DMS114 treated with DMSO at 0.1 percent for 48 hours (cell line): ENCODE results near the gene KRTAP3-1.
"Not testable (repeated sequence)": the region's sequence is repeated elsewhere in the genome, so short reads cannot be mapped to it uniquely, and the experiment has no call there.

ENCODE experiments used
- DNase-seq: peaks from one replicate; lab custom pipeline; 2025; ENCODE audit not compliant: unreplicated experiment; lab: John Stamatoyannopoulos, UW

KRTAP3-1 gene

DNA sequence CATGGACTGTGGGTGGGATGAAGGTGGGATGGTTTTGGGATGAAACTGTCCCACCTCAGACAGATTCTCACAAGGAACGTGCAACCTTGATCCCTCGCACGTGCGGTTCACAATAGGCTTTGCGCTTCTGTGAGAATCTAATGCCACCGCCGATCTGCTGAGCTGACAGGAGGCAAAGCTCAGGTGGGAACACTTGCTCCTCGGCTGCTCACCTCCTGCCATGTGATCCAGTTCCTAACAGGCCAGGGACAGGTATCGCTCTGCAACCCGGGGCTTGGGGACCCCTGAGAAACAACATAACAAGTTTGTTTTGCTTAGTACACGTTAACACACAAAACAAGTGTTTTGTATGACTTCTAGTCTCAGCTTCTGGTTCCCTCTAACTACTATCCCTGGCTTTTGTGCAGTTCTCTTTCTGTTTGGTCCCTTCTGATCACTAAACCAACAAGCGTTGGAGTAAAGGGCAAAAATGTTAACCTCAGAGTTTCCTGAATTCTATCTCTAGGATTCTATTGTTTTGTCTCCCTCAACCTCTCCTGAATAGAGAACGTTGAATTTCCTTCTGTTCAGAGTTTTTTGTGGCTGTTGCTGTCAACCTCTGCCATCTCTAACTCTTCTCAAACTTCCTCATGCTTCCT, 7.8 kb upstream of the KRTAP3-1 start:
- DNase-seq = no peak

DNA sequence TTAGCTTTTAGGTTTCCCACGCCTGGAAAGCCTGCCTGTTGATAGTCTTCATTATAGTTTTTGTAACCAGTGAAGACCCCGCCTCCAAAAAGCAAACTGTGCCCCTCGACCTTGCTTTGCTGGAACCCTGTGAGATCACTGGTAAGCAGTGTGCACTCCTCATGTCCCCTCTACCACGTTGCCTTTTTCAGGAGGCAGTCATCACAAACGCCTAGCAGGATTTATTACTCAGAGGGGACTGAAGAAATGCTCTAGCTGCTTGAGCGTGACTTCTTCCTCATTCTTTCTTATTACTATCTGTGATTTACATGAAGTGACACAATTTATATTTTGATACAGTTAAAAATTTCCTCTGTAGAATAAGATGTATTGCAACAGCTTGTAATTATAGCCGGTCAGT, 6.5 kb upstream of the KRTAP3-1 start:
- DNase-seq = no peak

GRCh38 chr17:41013606-41014005, 4.7 kb upstream of the KRTAP3-1 start:
- no peak for DNase-seq

DNA sequence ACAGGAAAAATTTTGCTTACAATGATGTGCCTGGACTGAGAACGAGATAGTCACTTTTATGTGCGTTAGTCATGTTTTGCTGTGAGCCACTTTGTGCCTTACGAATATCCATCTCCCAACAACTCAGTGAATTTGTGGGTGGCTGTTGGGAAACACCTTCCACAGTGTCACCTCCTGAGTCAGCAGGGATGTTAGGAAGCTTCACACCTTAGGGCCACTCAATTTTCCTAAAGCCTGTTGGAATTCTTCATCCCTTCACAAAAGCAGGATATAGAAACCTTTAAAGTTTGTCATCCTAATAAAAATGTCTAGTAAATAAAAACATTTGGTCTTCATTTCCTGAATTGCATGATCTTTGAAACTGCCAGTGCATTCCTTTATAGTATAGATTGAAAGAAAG, 4.3 kb upstream of the KRTAP3-1 start:
- no peak for DNase-seq

- DNase-seq = no peak
Observed at GRCh38 chr17:41012326-41013120, 3.6 kb upstream of the KRTAP3-1 start.

- DNase-seq = no peak
Observed at GRCh38 chr17:41010441-41010840, 1.5 kb upstream of the KRTAP3-1 start.

DNA sequence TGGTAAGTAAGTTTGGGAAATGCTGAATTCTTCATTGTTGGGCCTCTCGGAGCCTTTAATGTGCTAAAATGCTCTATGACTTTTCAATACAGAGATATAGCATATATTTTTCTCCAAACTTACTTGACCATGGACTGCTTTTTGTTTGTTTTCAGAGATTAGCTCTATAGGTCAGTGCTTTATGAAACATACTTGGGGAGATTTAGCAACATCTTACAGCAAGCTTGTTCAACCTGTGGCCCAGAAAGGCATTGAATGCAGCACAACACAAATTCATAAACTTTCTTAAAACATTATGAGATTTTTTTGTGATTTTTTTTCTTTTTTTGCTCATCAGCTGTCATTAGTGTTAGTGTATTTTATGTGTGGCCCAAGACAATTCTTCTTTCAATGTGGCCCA, 1.0 kb upstream of the KRTAP3-1 start:
- no peak for DNase-seq

DNA sequence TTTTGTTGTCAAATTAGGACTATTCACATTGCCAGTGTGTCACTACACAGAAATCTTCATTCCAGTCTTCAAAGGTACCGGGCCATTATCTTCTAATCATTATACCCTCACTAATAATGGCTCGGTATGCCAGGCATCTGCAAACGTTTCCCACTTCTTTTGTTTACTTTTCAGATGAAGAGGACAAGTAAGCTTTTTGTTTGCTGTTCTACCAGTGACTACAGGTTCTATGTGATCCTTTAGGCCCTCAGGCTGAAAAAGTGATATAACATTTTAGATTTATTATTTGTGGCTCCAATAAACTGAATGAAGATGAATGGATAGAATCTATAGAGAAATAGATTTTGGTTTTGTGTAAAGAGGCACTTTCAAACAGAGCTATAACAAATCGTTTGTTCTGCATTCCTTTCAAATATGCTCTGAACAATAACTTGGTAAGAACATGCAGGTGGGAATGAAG, 403 bp upstream of the KRTAP3-1 start:
- DNase-seq = no peak

DNA sequence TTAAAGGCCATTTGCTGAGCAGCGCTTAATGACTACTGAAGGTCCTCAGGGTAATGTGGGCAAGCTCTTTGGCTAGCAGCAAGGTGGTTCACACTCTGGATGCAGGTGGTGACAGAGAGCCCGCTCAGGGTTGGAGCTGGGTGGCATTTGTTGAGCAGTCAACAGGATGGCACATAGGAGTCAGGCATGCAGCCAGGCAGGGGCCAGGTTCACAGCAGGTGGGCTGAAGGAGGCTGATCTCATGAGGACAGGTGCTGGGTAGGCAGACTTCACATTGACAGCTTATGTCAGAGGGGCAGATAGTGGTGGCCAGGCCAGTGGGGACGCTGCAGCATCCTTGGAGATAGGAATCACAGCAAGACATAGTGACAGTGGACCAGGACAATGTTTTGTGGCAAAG, 4.5 kb downstream of the KRTAP3-1 start:
- DNase-seq = no peak

GRCh38 chr17:41003926-41004325, 5.0 kb downstream of the KRTAP3-1 start:
- no peak for DNase-seq

GRCh38 chr17:41002814-41003213, 6.1 kb downstream of the KRTAP3-1 start:
- DNase-seq = no peak

- DNase-seq = no peak
Observed at GRCh38 chr17:41001795-41002194, 7.1 kb downstream of the KRTAP3-1 start.

DNA sequence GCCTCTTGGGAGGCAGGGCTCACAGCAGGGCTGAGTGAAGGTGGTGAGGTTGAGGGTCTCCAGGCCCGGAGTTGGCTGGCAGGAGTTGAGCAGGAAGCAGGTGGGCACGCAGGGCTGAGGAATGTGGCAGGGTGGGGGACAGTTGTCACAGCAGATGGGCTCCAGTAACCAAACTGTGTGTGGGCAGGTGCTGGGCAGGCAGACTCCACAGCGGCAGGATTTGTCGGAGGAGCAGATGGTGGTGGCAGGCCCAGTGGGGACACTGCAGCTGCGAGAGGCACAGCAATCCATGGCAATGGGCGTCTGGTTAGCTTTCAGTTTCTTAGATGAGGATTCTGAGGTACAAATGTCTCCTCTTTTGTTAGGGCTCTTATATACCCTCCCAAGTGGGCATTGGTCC, 9.4 kb downstream of the KRTAP3-1 start, which contains the start of gene KRTAP3-2:
KRTAP3-2 (minus strand) TSS at position 344 of the 400 bp plus-strand sequence; CDS start at position 291, 53 bp downstream.
- DNase-seq = not testable (repeated sequence)

DNA sequence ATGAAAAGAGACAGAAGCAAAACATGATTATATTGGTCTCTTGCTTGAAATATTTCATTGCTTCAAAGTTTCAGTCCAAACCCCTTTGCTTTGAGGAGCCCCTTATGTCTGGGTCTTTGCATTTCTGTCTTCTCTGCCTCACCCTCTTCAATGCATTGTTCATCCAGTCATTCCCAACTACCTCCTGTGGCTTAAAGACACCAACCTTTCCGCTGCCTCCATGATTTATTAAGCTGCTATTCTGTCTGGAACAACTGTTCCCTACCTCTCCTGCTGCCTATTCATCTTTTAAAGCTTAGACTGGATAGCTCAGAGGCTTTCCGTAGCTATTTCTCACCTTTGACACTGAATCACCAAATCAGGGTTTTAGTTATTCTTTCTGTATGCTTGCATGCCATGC, 11.6 kb downstream of the KRTAP3-1 start:
- no peak for DNase-seq

- DNase-seq = no peak
Observed at GRCh38 chr17:40996829-40997228, 12.1 kb downstream of the KRTAP3-1 start.

- DNase-seq = no peak
Observed at GRCh38 chr17:40995116-40995515, 13.8 kb downstream of the KRTAP3-1 start.

DNA sequence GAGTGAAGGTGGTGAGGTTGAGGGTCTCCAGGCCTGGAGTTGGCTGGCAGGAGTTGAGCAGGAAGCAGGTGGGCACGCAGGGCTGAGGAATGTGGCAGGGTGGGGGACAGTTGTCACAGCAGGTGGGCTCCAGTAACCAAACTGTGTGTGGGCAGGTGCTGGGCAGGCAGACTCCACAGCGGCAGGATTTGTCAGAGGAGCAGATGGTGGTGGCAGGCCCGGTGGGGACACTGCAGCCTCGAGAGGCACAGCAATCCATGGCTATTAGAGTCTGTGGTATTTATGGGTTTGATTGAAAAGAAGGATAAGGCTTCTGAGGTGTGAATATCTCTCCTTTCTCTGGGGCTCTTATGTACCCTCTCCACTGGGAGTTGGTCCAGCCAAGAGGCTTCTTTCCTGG, 15.1 kb downstream of the KRTAP3-1 start, which contains the start of gene KRTAP3-3:
KRTAP3-3 (minus strand) TSS at position 326 of the 400 bp plus-strand sequence; CDS start at position 259, 67 bp downstream.
- no peak for DNase-seq

- no peak for DNase-seq
Observed at GRCh38 chr17:40993084-40993483, 15.8 kb downstream of the KRTAP3-1 start.

DNA sequence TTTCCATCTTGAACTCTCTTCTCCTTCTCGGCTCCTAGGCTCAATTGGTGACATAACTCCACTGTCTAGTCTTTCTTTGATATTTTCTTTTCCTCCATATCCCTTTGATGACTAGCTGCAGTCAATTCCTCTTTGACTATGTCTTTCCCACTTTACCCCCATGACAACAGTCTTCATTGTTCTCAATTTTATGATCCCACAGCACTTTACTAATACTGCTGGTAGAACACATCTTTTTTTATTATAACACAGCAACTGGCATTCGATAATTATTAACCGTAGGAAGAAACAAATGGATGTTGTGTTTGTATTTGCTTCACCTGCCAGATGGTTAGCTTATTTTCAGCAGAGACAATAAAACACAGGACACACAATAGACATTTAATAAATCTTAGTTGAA, 16.3 kb downstream of the KRTAP3-1 start:
- DNase-seq = no peak

GRCh38 chr17:40986920-40987319, 22.0 kb downstream of the KRTAP3-1 start:
- no peak for DNase-seq

GRCh38 chr17:40984226-40984625, 24.7 kb downstream of the KRTAP3-1 start, which contains the start of gene KRT40:
Gene KRT40, minus strand, starts transcription at chr17:40984326. Its CDS starts 53 bp downstream, at chr17:40984273.
- DNase-seq = no peak

- no peak for DNase-seq
Observed at GRCh38 chr17:40981115-40981514, 27.8 kb downstream of the KRTAP3-1 start.
